T47D (cell line): ENCODE data around the gene GID8.

Experiments used
- DNase-seq, 2 experiments: peaks; one replicate each; pipeline versions ENCODE4 v3.0.0 to v3.0.0-alpha.2; 2011 to 2012; ENCODE audit warnings: low read depth in 1 of 2, low spot score in 1 of 2
- JUND ChIP-seq: IDR thresholded peaks from 2 replicates; pipeline ENCODE4 v1.6.1; 2012; ENCODE audit warnings: low read depth
- in situ Hi-C: cut with HindIII; loops from 2 replicates; pipeline ENCODE4 v1.10.0; 2016; ENCODE audit warnings: low sequenced_read_pairs, low pct_unique_long_range_greater_than_20kb

Gene GID8

GRCh38 chr20:62961799-62962198 is 23.9 kb downstream of the GID8 start:
- in situ Hi-C loops = no loop called here
- no peak for DNase-seq
- no peak for TF ChIP-seq JUND

GRCh38 chr20:62962221-62962879 is 24.4 kb downstream of the GID8 start:
- in situ Hi-C loops = no loop called here
- DNase-seq = no peak
- no peak for TF ChIP-seq JUND

GRCh38 chr20:62962891-62963613 is 25.1 kb downstream of the GID8 start:
- TF ChIP-seq JUND = no peak
- DNase-seq = no peak
- in situ Hi-C loops = no loop called here

- no peak for TF ChIP-seq JUND
- no peak for DNase-seq
- in situ Hi-C loops = no loop called here
Measured at GRCh38 chr20:62963614-62964397, 25.9 kb downstream of the GID8 start.

- DNase-seq = no peak
- no peak for TF ChIP-seq JUND
- in situ Hi-C loops = no loop called here
Measured at GRCh38 chr20:62964700-62965099, 26.8 kb downstream of the GID8 start.

- in situ Hi-C loops = no loop called here
- DNase-seq = no peak
- TF ChIP-seq JUND = no peak
Measured at GRCh38 chr20:62965363-62965771, 27.4 kb downstream of the GID8 start.

- in situ Hi-C loops = no loop called here
- no peak for DNase-seq
- no peak for TF ChIP-seq JUND
Measured at GRCh38 chr20:62966212-62967148, 28.5 kb downstream of the GID8 start.

- in situ Hi-C loops = no loop called here
- TF ChIP-seq JUND = no peak
- DNase-seq = no peak
Measured at GRCh38 chr20:62967149-62967501, 29.2 kb downstream of the GID8 start.

- in situ Hi-C loops = no loop called here
- no peak for DNase-seq
- no peak for TF ChIP-seq JUND
Measured at GRCh38 chr20:62967628-62968351, 29.8 kb downstream of the GID8 start.

- in situ Hi-C loops = no loop called here
- no peak for DNase-seq
- no peak for TF ChIP-seq JUND
Measured at GRCh38 chr20:62968378-62969178, 30.6 kb downstream of the GID8 start.

GRCh38 chr20:62969179-62969760 is 31.3 kb downstream of the GID8 start:
- no peak for TF ChIP-seq JUND
- in situ Hi-C loops = no loop called here
- DNase-seq = no peak
